AG04449 (cell line): ENCODE results near the gene ZSCAN25.
"Not testable (repeated sequence)": the region's sequence is repeated elsewhere in the genome, so short reads cannot be mapped to it uniquely, and the experiment has no call there.

Experiments used
- CTCF ChIA-PET: fragments of 350-600 bp; formaldehyde crosslinking; extraction: SDS; loops from one replicate; lab custom pipeline; 2021; ENCODE audit warnings: antibody characterized with exemption; lab: Yijun Ruan, JAX
- POLR2A ChIA-PET: fragments of 400-600, 350-600 bp; formaldehyde crosslinking; extraction: SDS; loops from one replicate; lab custom pipeline; 2020; ENCODE audit warnings: antibody characterized with exemption, inconsistent platforms; lab: Yijun Ruan, JAX
- DNase-seq: peaks from one replicate; pipeline ENCODE4 v3.0.0-alpha.2; 2010; ENCODE audit warnings: low read depth, low spot score
- H3K4me3 ChIP-seq: 2 replicates; pipeline ENCODE4 v1.5.1; 2011; ENCODE audit warnings: low read depth, mild to moderate bottlenecking, control low read depth, low read length
- CTCF ChIP-seq: IDR thresholded peaks from one replicate; pipeline ENCODE4 v1.5.1; 2011; ENCODE audit warnings: mild to moderate bottlenecking, moderate library complexity, low read length, control low read depth, inconsistent platforms; ENCODE audit not compliant: insufficient read depth; ENCODE audit errors: missing control alignments

The ZSCAN25 gene

DNA sequence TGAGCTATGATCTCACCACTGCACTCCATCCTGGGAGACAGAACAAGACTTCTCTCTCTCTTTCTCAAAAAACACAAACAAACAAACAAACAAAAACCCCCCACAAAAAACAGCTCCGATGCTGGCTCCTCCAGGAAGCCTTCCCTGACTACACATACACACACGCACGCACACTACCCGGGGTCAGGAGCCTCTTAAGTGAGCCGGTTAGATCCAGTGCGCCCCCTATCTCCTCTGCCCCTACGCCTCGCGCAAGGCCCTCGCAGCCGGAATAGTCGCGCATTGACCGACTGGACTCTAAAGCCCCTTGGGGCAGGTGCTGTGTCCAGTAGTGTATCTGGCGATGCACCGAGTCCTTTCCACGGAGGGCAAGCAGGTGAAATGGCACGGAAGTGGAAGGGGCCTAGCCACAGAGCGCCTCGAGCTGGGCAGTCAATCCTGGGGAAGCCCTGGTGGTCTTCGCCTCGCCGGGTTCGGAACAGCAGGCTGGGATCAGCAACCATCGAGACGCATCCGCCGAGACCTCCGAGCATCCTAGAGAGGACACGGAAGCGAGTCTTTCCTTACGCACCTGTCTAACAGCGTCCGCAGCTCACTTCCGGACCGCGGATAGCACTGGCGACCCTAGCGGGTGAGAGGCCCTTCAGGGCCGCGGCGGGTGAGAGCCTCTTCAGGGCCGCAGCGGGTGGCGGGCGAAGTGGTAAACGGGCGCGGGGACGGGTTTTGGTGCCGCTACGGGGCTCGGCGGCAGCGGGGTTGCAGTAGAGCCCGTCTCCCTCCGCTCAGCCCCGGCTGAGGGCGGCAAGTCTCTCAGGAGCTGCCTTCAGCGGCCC, at the start of gene ZSCAN25:
ZSCAN25 (plus strand) TSS at position 588 of the 833 bp plus-strand sequence. CDS start 2,661 bp downstream, outside the sequence.
- TF ChIP-seq CTCF, result peak; percentile 53
- H3K4me3 ChIP-seq, result peak within 1 kb of the TSS; percentile 92
- ChIA-PET POLR2A (interaction anchor here (0.5 to 1.6 kb wide), 9 partner anchors 26 to 116 kb away, joined by 3 to 5 read pairs (median 3); partner anchors contain the start of genes ZKSCAN5, ZNF394 and ZNF655), CTCF (interaction anchor here (0.6 to 2.9 kb wide), 16 partner anchors 8 to 228 kb away, joined by 3 to 17 read pairs (median 4); partner anchors contain the start of genes TMEM225B and ZKSCAN5)
- DNase-seq, result peak; percentile 58

DNA sequence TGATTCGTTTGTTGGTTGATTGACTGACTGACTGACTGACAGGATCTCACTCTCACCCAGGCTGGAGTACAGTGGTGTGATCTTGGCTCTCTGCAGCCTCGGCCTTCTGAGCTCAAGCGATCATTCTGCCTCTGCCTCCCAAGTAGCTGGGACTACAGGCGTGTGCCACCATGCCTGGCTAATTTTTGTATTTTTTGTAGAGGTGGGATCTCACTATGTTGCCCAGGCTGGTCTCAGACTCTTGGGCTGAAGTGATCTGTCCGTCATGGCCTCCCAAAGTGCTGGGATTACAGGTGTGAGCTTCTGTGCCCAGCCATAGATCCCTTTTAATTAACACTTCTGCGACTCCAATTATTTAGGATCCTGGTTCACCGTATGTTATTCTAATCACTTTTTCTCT, 48.0 kb upstream of the ZSCAN25 start:
- POLR2A ChIA-PET, CTCF ChIA-PET, H3K4me3 ChIP-seq, DNase-seq: not testable (repeated sequence)

DNA sequence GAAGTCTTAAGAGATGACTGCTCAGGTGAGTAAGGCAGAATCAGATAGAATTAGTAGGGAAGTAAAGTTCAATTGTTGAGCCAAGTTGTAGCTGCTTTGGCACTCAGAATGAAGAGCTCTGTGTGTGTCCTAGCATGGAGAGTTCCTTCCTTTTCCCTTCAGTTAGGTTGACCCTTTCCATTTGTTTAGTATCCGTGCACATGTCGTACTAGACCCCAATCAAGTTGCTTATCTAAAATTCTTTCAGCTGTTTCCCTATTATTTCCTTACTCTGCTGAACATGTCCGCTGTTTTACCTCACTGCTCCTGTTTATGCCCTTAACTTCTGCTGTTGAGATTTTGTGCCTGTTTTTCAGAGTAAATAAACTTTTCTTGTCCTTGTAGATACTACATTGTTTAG, 45.0 kb upstream of the ZSCAN25 start:
- ChIA-PET POLR2A (no interaction called here), CTCF (no interaction called here)
- TF ChIP-seq CTCF, result no peak
- H3K4me3 ChIP-seq, result no peak overlapping the region
- DNase-seq, result no peak

- ChIA-PET POLR2A (no interaction called here), CTCF (interaction anchor here (1.4 kb wide), 1 partner anchor 10 kb away, joined by 4 read pairs; no protein-coding TSS in a partner anchor)
- no peak for DNase-seq
- no peak overlapping the region for H3K4me3 ChIP-seq
- TF ChIP-seq CTCF, result no peak
These were observed 43.5 kb upstream of the ZSCAN25 start for GRCh38 chr7:99573257-99573656.

GRCh38 chr7:99576251-99576650, 40.5 kb upstream of the ZSCAN25 start:
- no peak for TF ChIP-seq CTCF
- no peak overlapping the region for H3K4me3 ChIP-seq
- CTCF ChIA-PET, result interaction anchor here (1.3 kb wide), 1 partner anchor 41 kb away, joined by 3 read pairs; the partner anchor contains the start of gene ZSCAN25
- POLR2A ChIA-PET, result no interaction called here
- no peak for DNase-seq

DNA sequence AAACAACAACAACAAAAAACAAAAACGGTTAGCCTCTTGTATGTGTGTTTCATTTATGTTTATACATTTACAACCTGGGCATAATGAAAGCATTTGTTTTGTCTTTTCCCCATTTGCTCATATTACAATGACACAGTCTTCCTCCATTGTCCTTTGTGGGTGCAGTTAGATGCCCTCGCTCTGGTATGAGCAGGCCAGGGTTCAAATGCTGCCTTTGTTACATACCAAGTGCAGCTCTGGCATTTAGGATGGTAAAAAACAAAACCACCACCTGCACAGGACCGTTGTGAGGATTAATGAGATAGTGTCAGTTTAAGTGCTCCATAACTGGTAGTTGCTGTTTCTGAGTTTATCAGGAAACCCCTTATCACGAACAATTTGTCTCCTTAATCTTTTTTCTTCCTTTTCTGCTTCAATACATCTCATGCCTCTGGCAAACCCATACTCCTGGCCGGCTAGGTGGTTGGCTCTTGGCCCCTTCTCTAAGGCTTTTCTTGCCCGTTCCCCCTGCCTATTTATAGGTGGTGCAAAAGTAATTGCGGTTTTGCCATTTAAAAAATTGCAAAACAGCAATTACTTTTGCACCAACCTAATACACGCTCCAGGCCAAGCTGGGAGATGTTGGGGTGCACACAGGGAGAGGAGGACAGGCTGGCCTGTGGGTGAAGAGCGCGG, 37.3 kb upstream of the ZSCAN25 start:
- CTCF ChIA-PET, result interaction anchor here (1.3 kb wide), 1 partner anchor 18 kb away, joined by 3 read pairs; no protein-coding TSS in a partner anchor
- TF ChIP-seq CTCF, result no peak
- POLR2A ChIA-PET, result interaction anchor here (0.6 kb wide), 1 partner anchor 68 kb away, joined by 3 read pairs; no protein-coding TSS in a partner anchor
- no peak for DNase-seq
- peak overlapping the region; percentile 61 for H3K4me3 ChIP-seq
